HG03039 (cell line): ENCODE data around the gene AKAP13.
"Not testable (repeated sequence)": the region's sequence is repeated elsewhere in the genome, so short reads cannot be mapped to it uniquely, and the experiment has no call there.

Experiments
- ATAC-seq: cut with Tn5 transposase; IDR thresholded peaks from one replicate; pipeline ENCODE4 v1.9.1; 2021; ENCODE audit warnings: mild to moderate bottlenecking, moderate library complexity; ENCODE audit not compliant: unreplicated experiment

The AKAP13 gene, protein sequence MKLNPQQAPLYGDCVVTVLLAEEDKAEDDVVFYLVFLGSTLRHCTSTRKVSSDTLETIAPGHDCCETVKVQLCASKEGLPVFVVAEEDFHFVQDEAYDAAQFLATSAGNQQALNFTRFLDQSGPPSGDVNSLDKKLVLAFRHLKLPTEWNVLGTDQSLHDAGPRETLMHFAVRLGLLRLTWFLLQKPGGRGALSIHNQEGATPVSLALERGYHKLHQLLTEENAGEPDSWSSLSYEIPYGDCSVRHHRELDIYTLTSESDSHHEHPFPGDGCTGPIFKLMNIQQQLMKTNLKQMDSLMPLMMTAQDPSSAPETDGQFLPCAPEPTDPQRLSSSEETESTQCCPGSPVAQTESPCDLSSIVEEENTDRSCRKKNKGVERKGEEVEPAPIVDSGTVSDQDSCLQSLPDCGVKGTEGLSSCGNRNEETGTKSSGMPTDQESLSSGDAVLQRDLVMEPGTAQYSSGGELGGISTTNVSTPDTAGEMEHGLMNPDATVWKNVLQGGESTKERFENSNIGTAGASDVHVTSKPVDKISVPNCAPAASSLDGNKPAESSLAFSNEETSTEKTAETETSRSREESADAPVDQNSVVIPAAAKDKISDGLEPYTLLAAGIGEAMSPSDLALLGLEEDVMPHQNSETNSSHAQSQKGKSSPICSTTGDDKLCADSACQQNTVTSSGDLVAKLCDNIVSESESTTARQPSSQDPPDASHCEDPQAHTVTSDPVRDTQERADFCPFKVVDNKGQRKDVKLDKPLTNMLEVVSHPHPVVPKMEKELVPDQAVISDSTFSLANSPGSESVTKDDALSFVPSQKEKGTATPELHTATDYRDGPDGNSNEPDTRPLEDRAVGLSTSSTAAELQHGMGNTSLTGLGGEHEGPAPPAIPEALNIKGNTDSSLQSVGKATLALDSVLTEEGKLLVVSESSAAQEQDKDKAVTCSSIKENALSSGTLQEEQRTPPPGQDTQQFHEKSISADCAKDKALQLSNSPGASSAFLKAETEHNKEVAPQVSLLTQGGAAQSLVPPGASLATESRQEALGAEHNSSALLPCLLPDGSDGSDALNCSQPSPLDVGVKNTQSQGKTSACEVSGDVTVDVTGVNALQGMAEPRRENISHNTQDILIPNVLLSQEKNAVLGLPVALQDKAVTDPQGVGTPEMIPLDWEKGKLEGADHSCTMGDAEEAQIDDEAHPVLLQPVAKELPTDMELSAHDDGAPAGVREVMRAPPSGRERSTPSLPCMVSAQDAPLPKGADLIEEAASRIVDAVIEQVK (N-terminal part only)

DNA sequence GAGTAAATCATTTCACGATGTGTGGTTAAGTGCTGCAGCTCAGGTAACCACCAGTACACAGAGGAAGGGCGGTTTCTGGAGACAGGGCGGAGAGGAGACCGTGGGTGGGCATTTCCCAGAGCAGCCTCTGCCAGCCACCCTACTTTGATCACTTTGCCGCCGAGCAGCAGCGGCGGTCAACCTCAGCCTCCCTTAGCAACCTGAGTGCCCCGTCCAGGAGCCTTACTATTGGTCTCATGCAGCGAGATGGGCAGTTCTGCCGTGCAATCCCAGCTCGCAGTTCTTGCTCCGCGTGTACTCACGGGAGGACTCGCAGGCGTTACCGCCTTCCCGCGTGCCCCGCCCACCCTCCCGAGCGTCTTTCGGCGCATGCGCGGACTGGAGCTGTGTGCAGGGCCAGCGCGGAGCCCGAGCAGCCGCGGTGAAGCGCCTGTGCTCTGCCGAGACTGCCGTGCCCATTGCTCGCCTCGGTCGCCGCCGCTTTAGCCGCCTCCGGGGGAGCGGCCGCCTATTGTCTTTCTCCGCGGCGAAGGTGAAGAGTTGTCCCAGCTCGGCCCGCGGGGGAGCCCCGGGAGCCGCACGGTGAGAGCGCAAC, at the start of gene AKAP13:
Gene AKAP13 (plus strand): TSS at position 387 of the 595 bp plus-strand sequence. CDS start 105,118 bp downstream, outside the sequence.
- peak; percentile 85 for ATAC-seq

DNA sequence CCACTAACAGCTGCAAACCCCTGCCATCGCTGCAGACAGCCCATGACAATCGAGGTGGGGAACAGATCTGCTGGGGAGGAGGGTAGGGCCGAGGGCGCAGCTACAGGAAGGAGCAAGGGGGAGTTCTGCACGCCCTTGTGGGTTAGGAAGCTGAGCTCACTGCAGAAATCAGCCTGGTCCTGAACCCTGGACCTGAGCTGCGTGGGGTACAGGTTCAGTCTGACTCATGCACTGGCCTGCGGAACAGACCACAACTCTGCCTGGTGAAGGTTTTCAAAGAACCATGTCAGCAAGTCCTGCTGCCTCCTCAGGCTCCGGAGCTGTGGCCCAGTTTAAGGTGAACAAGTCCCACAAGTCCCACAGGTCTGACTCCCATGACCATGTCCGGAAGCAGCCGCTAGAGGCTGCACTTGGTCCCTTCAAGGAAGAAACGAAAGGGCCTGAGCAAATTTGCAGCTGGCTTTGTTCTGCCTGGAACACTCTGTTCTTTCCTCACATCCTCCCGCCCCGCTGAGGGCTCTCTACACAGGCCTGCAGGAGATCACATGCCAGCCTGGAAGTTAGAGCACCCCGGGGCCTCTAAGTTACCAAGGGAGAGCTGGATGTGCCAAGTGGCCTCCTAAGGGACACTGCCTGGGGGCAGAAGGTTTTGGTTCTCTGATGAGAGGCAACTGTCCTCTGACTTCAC, 49.4 kb upstream of the AKAP13 start:
- ATAC-seq, result peak; percentile 61

DNA sequence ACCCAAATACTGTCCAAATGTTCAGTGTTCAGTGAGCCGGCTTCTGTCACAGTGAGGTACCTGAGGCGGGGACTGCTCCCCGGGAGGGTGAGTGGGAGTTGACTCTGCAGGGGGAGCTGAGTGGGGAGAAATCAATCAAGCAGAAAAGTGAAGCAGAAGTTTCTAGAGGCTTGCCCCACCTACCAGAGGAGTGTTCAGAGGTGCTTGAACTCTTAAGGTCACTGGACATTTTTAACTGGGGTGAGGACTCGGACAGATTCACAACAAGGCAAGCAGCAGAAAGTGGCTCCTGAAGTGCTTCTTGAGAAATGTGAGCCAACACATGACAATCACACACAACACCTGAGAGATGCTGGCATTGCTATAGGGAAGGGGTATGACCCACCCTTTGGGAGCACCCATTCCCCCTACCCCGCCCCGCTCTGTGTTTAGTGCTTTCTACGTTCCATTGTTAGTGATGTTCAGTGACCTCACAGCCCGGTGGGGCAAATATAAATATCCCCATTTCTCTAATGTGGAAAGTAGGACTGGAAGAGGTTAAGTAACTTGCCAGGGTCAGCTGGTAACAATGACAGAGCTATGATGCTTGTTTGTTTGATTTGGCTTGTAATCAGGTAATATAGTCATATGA, 48.6 kb upstream of the AKAP13 start:
- ATAC-seq, result no peak

DNA sequence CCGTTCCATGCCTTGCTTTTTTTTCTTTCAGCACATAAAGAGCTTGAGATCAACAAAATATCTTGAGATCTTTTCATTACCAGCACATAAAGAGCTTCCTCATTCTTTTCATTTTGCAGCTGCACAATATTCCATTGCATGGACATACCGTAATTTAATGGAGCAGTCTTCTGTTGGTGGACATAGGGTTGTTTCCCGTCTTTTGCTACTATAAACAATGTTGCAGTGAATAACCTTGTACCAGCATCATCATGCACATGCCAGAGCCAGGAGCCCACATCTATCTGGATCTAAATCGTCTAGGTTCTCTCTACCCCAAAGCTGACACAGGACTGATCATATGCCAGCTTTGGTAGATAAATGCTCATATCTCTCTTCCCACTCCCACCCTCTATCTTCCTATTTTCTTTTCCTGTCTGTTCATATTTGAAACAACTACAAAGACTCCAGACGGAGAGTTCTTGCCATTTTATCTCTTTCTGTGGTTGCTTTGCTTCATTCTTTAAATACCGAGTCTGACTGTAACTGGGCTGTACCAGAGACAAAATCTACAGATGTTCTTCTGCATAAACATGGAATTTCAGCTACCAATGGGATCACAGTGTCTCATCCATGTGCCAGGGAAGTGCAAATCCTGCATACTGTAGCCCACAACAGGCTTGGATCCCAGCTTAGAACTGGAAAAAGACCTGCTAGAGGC, 47.1 kb upstream of the AKAP13 start:
- no peak for ATAC-seq

DNA sequence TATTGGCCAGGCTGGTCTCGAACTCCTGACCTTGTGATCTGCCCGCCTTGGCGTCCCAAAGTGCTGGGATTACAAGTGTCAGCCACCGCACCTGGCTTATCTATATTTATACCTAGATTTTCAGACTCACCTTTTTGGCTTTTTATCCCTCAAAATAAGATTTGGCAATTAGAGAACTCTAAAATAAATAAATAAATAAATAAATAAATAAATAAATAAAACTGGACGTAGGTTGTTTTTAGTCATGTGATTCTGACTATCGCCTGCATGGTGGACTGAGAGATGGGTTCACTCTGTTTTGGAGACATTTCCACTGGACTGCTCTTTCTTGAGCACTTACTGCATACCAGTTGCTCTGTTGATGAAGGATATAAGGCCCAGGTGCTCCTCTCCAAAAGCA, 46.2 kb upstream of the AKAP13 start:
- ATAC-seq, result no peak

DNA sequence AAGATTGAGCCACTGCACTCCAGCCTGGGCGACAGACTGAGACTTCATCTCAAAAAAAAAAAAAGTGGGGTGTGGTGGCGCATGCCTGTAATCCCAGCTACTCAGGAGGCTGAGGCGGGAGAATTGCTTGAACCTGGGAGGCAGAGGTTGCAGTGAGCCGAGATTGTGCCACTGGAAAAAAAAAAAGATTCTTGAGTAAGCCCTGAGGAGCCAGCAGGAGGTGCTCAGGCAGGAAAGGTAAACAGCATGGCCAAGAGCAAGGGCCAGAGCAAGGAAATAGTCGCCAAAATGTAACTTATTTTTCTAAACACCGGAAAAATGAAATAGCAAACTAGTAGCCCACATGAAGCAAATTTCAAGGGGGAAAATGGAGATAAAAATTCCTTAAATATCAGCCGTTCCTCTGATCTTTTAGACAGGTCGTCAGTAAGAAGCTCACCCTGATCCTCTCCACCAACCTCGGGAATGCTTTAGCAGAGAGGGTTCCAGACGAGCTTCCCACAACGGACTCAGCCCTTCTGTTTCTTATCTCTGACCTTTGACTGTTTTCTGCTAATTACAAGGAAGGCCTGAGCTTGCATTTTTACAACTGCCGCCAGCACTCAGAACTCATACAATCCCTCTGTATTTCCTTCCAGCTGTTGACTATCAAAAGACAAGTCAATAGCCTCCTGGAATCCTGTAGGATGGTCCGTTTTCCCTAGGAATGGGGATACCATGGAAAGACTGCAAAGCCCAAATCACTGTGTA, 45.0 kb upstream of the AKAP13 start:
- no peak for ATAC-seq

DNA sequence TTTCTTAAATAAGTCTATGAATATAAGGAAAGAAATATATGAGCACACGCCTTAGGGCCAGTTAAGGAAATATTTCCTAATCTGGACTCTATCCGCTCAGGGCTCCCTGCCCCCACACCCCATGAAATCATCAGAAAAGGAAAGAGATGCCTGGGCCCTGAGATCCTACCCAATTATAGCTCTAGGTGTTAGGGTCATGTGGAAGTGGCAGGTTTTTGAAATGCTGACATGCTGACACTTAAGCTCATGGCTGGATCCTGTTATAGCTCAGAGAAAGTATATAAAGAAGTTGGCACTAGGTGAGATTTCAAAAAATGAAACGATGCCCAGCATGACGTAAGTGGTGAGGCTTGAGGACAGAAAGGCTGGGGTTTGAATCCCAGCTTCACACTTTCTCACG, 43.5 kb upstream of the AKAP13 start:
- no peak for ATAC-seq

DNA sequence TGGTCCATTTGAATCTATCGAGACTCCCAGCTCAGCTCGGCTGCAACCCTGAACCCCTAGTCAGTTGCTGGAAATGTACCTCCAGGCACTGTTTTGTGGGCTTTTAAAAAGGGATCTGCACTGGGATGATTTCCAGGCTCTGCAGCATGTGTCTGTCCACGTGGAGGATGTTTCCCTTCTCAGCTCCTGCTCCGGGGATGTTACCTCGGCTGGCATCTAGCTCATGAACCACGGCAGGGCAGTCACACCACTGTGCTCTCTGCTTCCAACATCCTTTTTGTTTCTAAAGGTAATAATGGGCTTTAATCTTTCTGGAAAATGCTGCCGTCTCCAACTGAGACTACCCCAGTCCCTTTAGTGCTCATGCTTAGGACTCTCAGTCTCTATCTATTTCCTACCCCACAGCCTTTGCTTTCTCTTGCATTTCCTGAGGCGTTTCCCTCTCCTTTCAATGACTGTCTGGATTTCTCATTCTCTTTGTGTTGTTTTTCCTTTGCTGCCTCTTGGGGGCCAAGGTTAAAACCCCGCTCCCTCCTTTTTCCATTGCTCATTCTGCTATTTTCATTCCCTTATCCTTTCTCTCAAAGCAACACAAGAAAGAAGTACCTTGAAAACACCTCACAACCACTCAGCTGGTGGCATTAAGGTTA, 42.9 kb upstream of the AKAP13 start:
- no peak for ATAC-seq

DNA sequence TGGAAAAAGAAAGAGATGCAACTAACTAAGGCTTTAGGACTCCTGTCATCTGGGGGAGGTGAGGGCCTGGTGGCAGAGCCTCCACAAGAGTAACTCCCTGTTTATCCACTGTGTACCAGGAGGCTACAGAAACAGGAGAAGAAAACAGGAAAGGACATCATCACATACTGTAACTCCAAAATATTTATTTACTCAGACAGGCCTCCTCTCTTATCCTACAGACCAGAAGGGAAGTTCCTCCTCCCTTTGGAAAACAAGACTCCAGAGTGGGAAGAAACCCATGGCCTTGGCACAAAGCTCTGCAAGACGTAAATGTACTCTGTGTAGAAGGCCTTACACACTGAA, 40.1 kb upstream of the AKAP13 start:
- ATAC-seq, result no peak

DNA sequence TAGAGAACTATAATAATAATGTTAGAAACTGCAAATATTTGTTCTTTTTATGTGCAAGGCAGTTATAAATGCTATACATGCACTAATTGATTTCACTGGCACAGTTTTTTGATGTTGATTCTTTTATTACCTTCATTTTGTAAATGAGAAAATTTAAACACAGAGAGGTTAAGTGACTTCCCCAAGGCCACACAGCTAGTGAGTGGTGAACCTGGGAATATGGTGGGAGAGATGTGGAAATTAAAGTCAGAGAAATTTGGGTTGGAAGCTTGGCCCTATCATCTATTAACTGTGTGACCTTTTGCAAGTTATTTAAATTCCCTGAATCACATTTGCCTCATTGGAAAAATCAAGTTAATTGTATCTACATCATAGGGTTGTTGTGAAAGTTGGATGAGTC, 39.6 kb upstream of the AKAP13 start:
- no peak for ATAC-seq

DNA sequence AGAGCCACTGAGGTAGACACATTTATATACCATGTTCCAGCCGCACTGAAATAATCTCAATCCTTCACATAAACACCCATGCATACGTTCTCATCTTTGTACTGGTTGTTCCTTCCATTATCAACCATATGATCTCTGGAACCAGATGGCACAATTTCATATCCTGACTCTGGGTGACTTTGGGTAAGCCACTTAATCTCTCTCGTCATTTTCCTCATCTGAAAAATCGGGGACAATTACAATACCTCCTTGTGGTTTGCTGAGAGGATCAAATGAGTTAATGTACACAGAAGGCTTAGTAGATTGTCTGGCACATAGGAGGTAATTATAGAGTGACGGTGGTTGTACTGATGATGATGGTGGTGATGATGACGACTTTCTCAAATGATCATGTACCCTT, 38.2 kb upstream of the AKAP13 start:
- ATAC-seq, result not testable (repeated sequence)

DNA sequence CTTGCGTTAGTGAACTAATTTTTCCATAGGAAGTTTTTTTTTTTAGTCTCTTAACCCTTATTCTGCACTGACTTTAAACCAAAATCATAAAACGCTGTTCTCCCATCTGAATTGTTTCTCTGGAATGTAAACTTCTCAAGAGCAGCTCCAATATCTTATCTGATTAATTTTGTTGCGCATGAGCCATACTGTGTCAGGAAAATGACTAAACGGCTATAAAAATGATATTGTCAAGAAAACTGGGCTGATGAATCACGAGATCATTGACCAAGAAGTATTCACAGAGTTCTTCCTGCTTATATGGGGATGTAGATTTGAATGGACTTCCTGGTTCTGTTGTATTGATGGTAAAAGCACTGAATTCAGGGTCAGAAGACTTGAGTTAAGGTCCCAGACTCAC, 37.0 kb upstream of the AKAP13 start:
- not testable (repeated sequence) for ATAC-seq

DNA sequence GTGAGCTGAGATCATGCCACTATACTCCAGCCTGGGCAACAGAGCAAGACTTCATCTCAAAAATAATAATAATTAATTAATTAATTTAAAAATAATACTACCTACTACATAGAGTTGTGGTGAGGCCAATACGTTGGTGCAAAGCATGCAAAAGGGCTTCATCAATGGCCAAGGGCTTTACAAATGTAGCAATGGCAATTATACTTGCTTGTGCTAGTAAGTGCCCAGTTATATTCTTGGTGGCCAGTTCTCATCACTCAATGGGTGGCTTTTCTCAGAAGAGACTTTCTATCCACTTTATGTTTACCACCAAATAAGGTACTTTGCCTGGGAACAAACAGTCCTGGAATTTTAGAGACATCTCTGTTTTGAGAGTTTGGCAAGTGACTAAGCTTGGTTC, 36.2 kb upstream of the AKAP13 start:
- not testable (repeated sequence) for ATAC-seq

DNA sequence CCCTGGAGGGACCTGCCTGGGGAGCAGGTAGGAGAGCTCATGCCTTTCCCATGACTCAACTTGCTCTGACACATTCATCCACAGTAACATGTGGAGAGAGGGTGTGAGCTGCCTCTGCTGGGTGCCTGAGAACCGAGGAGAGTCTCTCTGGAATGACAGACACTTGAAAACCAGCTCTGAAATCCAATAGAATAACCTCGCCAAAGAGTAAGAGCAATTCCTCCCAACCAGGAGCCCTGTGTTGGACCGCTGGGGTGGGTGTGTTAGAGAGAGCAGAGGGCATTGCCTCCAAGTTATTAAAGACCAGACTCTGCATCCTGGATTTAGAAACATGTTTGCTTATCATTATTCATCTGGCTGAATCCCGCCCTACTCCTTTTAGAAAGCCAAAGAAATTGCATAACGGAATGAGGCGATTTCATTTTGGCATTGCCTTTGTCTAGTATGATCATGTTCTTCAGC, 35.7 kb upstream of the AKAP13 start:
- not testable (repeated sequence) for ATAC-seq

DNA sequence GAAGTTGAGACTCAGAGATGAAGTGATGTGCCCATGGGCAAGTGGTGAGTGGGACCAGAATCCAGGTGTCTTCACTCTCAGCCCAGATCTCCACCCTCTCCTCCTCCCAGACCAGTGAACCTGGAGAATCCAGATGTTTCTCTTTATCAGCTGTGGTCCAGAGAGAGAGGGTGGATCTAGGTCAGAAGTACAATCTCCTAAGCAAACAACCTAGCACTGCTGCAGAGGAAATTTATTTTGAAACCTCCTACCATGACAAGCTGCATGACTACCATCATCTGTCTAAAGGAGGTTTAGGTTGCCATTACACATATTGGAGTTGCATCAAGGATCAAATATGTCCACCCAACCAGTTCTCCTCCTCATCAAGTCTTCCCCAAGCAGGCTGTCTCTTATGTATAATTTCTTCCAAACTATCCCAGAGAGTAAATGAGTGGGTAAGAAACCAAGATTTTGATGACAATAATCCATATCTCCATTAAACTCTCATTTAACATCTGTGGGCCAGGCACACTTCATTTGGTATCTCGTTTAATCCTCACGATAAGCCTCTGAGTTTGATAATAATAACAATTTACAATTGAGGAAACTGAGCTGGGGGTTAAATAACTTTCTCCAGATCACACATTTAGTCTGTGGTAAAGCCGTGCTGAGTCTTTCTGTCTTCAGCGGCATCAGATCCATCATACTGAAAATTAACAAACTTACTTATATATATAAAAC, 35.0 kb upstream of the AKAP13 start:
- ATAC-seq, result not testable (repeated sequence)

DNA sequence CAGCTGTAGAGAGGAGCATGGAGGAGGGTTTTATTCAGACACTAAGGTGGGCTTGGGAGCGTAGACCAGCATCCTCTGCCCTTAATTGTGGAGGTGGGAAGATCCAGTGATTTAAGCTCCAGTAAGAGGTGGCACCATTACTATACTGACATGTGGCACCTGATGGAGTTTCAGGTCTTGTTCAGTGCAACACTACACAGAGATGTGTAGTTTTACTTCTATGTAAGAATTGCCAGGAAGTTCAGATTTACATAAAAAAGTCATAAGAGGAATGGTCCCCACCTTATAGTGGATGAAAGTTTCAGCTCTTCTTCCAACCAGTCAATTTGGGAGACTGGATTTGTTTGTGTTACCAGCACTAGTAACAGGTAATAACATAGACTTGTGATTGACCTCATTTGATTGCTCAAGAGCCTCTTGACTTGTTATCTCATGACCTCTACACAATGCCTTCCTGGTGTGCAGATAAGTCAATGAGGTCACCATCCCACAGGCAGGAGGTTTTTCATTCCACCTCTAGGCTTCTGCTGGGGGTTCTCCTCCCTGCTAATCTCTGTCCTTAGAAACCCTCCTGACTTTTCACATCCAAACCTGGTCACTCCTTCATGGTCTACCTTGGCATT, 33.8 kb upstream of the AKAP13 start:
- not testable (repeated sequence) for ATAC-seq
